CD14-positive monocyte (primary cell): ENCODE measurements around the gene TTC16. TPM values are rescaled to one million over a fixed set of nuclear protein-coding genes. Genes with fewer than 3 reads are reported as not detected.

ENCODE experiments used
- DNase-seq, 3 donors: peaks; one replicate each; pipeline ENCODE4 v3.0.0-alpha.2; 2011 to 2022
- H2AFZ ChIP-seq: 2 replicates; pipeline ENCODE4 v1.6.0; 2012; ENCODE audit warnings: mild to moderate bottlenecking, low read depth, low read length, inconsistent platforms; ENCODE audit not compliant: insufficient read depth, poor library complexity, severe bottlenecking
- H3K27ac ChIP-seq, 2 donors: 1 replicate in 1 of 2; 2 replicates in 1 of 2; pipeline ENCODE4 v1.5.1; 2012 to 2013; ENCODE audit warnings: low read length in 2 of 2, control low read depth in 1 of 2, inconsistent platforms in 1 of 2, low read depth in 1 of 2, mild to moderate bottlenecking in 1 of 2
- H3K27me3 ChIP-seq, 2 donors: one replicate each; pipeline versions ENCODE4 v1.6.0 to v1.6.1; 2011 to 2013; ENCODE audit warnings: low read length in 2 of 2; ENCODE audit not compliant: control insufficient read depth in 2 of 2, insufficient read depth in 2 of 2
- H3K36me3 ChIP-seq, 2 donors: replicated peaks in 1 of 2; 1 replicate in 1 of 2; 2 replicates in 1 of 2; pipeline versions ENCODE4 v1.5.1 to v1.6.1; 2012 to 2013; ENCODE audit warnings: low read length in 2 of 2, control low read depth in 1 of 2, inconsistent platforms in 1 of 2, mild to moderate bottlenecking in 1 of 2; ENCODE audit not compliant: insufficient read depth in 2 of 2, control insufficient read depth in 1 of 2
- H3K4me1 ChIP-seq, 2 donors: 1 replicate in 1 of 2; 2 replicates in 1 of 2; pipeline versions ENCODE4 v1.5.1 to v1.6.1; 2012 to 2013; ENCODE audit warnings: low read length in 2 of 2, control low read depth in 1 of 2, inconsistent platforms in 1 of 2, mild to moderate bottlenecking in 1 of 2, moderate library complexity in 1 of 2; ENCODE audit not compliant: insufficient read depth in 2 of 2, control insufficient read depth in 1 of 2
- H3K4me2 ChIP-seq: replicated peaks from 2 replicates; pipeline ENCODE3; 2012; ENCODE audit warnings: low read length, moderate library complexity, mild to moderate bottlenecking; ENCODE audit not compliant: poor library complexity, severe bottlenecking; ENCODE audit errors: extremely low read depth
- H3K4me3 ChIP-seq, 3 experiments: fragments of 200-600 bp in 1 of 3; sonication (generic) in 1 of 3; replicated peaks in 1 of 3; 1 replicate in 2 of 3; 2 replicates in 1 of 3; pipeline ENCODE4 v1.5.1; 2011 to 2013; ENCODE audit warnings: low read length in 3 of 3, mild to moderate bottlenecking in 3 of 3, control low read depth in 2 of 3, low read depth in 2 of 3, inconsistent platforms in 1 of 3, moderate library complexity in 1 of 3
- H3K79me2 ChIP-seq: 2 replicates; pipeline ENCODE4 v1.6.0; 2012; ENCODE audit warnings: mild to moderate bottlenecking, control low read depth, inconsistent platforms, low read length, moderate library complexity; ENCODE audit not compliant: insufficient read depth
- H3K9ac ChIP-seq: 2 replicates; pipeline ENCODE4 v1.6.0; 2017; ENCODE audit warnings: low read length, mild to moderate bottlenecking; ENCODE audit not compliant: insufficient read depth, poor library complexity, severe bottlenecking
- H3K9me3 ChIP-seq, 2 donors: replicated peaks in 1 of 2; 1 replicate in 1 of 2; 2 replicates in 1 of 2; pipeline versions ENCODE4 v1.5.1 to v1.6.1; 2012 to 2013; ENCODE audit warnings: low read length in 2 of 2, control low read depth in 1 of 2; ENCODE audit not compliant: control insufficient read depth in 1 of 2, insufficient read depth in 1 of 2
- H4K20me1 ChIP-seq: 2 replicates; pipeline ENCODE4 v1.6.0; 2012; ENCODE audit warnings: mild to moderate bottlenecking, low read length, control low read depth, moderate library complexity; ENCODE audit not compliant: insufficient read depth
- H3K27ac Mint-ChIP-seq, 7 donors: one replicate each; pipeline ENCODE4 v1.8.0; 2020; ENCODE audit warnings: mild to moderate bottlenecking in 7 of 7, mixed read lengths in 7 of 7, moderate library complexity in 6 of 7, inconsistent platforms in 2 of 7
- H3K27me3 Mint-ChIP-seq, 3 donors: one replicate each; pipeline ENCODE4 v1.8.0; 2021 to 2022; ENCODE audit warnings: low read depth in 3 of 3, mild to moderate bottlenecking in 3 of 3, mixed read lengths in 3 of 3, moderate library complexity in 3 of 3, inconsistent platforms in 1 of 3
- H3K36me3 Mint-ChIP-seq, 2 donors: one replicate each; pipeline ENCODE4 v1.8.0; 2020; ENCODE audit warnings: mixed read lengths in 2 of 2, inconsistent platforms in 1 of 2, mild to moderate bottlenecking in 1 of 2
- H3K4me1 Mint-ChIP-seq: one replicate; pipeline ENCODE4 v1.8.0; 2020; ENCODE audit warnings: mild to moderate bottlenecking, mixed read lengths
- H3K4me3 Mint-ChIP-seq, 2 donors: one replicate each; pipeline ENCODE4 v1.8.0; 2020; ENCODE audit warnings: mild to moderate bottlenecking in 2 of 2, mixed read lengths in 2 of 2, moderate library complexity in 1 of 2
- H3K9me3 Mint-ChIP-seq, 7 donors: one replicate each; pipeline ENCODE4 v1.8.0; 2020 to 2022; ENCODE audit warnings: mixed read lengths in 7 of 7, mild to moderate bottlenecking in 6 of 7, moderate library complexity in 6 of 7, inconsistent platforms in 2 of 7
- CTCF ChIP-seq: fragments of 200-600 bp; IDR thresholded peaks from one replicate; pipeline ENCODE4 v1.8.0; 2022; ENCODE audit warnings: antibody characterized with exemption, mild to moderate bottlenecking
- WGBS: methylation state at CpG from one replicate; pipeline ENCODE4 v1.1.5; 2013; ENCODE audit warnings: missing lambda C conversion rate; ENCODE audit not compliant: insufficient coverage; 5-methylcytosine and 5-hydroxymethylcytosine counted together
- intact Hi-C, 2 donors: fragments of 100-400 bp; cut with micrococcal nuclease; formaldehyde crosslinking; loops; one replicate each; pipeline versions ENCODE4 v1.15.0 to v1.15.1; 2023
- polyA plus RNA-seq, 3 donors: library from polyadenylated mRNA; depleted of rRNA in 1 of 3; unstranded in 2 of 3; stranded (reverse) in 1 of 3; fragments of 300-500 nt in 2 of 3; fragments of >200 nt in 1 of 3; fragmentation: Illumina TruSeq in 2 of 3; gene quantifications; 1 replicate in 2 of 3; 2 replicates in 1 of 3; pipeline ENCODE4 v1.2.3, GENCODE V29; 2012 to 2021

Gene TTC16
- polyA plus RNA-seq, 3 donors: 0.04 TPM; not detected in 2

DNA sequence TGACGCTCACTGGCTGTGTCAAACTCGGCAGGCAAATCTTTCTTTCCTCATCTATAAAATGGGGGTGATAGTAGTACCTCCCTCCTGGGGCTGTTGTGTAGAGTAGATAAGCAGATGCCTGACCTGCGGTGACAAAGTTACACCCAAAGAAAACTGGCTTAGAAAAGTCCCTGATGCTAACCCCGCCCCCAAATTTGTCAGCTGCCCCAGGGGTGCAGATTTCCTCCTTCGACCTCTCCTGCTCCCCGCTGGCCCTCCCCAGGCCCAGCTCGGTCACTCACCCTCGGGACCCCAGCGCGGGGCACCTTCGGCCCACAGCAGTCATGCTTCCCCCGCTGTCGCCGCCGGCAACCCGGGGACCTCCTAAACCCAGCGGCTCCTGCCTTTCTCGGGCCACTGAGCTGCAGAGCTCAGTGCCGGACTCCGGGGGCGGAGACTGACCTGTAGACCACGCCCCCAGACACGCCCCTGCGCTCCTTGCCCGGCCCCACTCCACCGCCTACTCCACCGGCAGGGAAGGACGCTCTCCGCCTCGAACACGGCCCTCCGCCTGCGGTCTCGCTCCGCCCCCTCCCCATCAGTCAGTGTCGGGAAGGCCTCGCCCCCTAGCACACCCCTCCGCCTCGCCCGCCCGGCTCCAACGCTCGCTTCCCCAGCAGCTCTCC lies 55.2 kb downstream of the TTC16 start:
- peaks cover 83% of the 10 kb centered on the region for H3K4me1 Mint-ChIP-seq
- peaks cover 58 to 84% of the 10 kb centered on the region in 2 donors for H3K36me3 ChIP-seq
- H3K27ac ChIP-seq: peak overlapping the region; percentile 51 to 80
- H3K4me3 ChIP-seq: peak overlapping the region; percentile 29 to 80 (median 60)
- intact Hi-C loops: loop anchor here (1.0 to 5.0 kb wide), 4 partner anchors 12 to 204 kb away; partner anchors contain the start of gene TOR2A (in 1 of the 2)
- H3K9me3 ChIP-seq: no peaks in the 10 kb centered on the region
- under 1% methylated on average over 36 of the region's 43 CpGs for WGBS
- H3K4me3 Mint-ChIP-seq: peak overlapping the region; percentile 88 to 91
- H2AFZ ChIP-seq: no peak overlapping the region
- H3K27me3 ChIP-seq: no peaks in the 10 kb centered on the region
- H3K9me3 Mint-ChIP-seq: no peaks in the 10 kb centered on the region
- H4K20me1 ChIP-seq: peaks cover 99% of the 10 kb centered on the region
- peaks cover 68 to 91% of the 10 kb centered on the region in 2 donors for H3K4me1 ChIP-seq
- peaks cover 54 to 77% of the 10 kb centered on the region in 2 donors for H3K36me3 Mint-ChIP-seq
- H3K4me2 ChIP-seq: peak overlapping the region; percentile 86
- peaks cover 98% of the 10 kb centered on the region for H3K79me2 ChIP-seq
- H3K9ac ChIP-seq: peak overlapping the region; percentile 41
- peak; percentile 94 to 98 (median 98) for DNase-seq
- TF ChIP-seq CTCF: no peak
- peaks cover 0 to 3% (median 0%) of the 10 kb centered on the region in 3 donors for H3K27me3 Mint-ChIP-seq
- peak overlapping the region; percentile 86 to 94 (median 89) for H3K27ac Mint-ChIP-seq

GRCh38 chr9:127771570-127772189 lies 55.8 kb downstream of the TTC16 start:
- Histone ChIP-seq H2AFZ (no peak overlapping the region), H3K27me3 (no peaks in the 10 kb centered on the region), H3K9ac (no peak overlapping the region), H3K4me2 (peak overlapping the region; percentile 86), H3K79me2 (peaks cover 98% of the 10 kb centered on the region), H3K9me3 (no peaks in the 10 kb centered on the region), H4K20me1 (peaks cover 99% of the 10 kb centered on the region), H3K4me1 (peaks cover 72 to 96% of the 10 kb centered on the region in 2 donors), H3K36me3 (peaks cover 51 to 77% of the 10 kb centered on the region in 2 donors), H3K4me3 (peak overlapping the region in 2 of 3 experiments; percentile 60 to 80), H3K27ac (peak overlapping the region in 1 of 2 donors; percentile 5)
- intact Hi-C loops: loop anchor here (1.0 to 5.0 kb wide), 4 partner anchors 12 to 204 kb away; partner anchors contain the start of gene TOR2A (in 1 of the 2)
- H3K9me3 Mint-ChIP-seq: no peaks in the 10 kb centered on the region
- H3K27ac Mint-ChIP-seq: peak overlapping the region; percentile 86 to 94 (median 89)
- 0% methylated on average over 11 of the region's 19 CpGs for WGBS
- peaks cover 85% of the 10 kb centered on the region for H3K4me1 Mint-ChIP-seq
- TF ChIP-seq CTCF: no peak
- no peak for DNase-seq
- H3K27me3 Mint-ChIP-seq: peaks cover 0 to 3% (median 0%) of the 10 kb centered on the region in 3 donors
- peak overlapping the region; percentile 88 to 91 for H3K4me3 Mint-ChIP-seq
- peaks cover 49 to 72% of the 10 kb centered on the region in 2 donors for H3K36me3 Mint-ChIP-seq
